Measurements from ENCODE around the gene MCL1.

- TF ChIP-seq CTCF (conservative IDR thresholded peaks at IDR 0.05; ENCODE audit: low read length) (no peak), EZH2phosphoT487 (IDR thresholded peaks at IDR 0.05; ENCODE audit: borderline replicate concordance) (no peak)
Observed at GRCh38 chr1:150613061-150613920, 33.9 kb upstream of the MCL1 start.
